Endothelial cell of umbilical vein (primary cell): ENCODE measurements around the gene MAT2A. TPM values are rescaled to one million over a fixed set of nuclear protein-coding genes. Genes with fewer than 3 reads are reported as not detected.

Experiments used
- BruUV-seq: library from RNA; stranded (reverse); fragments of 400-500 nt; replicated peaks from 2 replicates; lab custom pipeline; 2021; lab: Mats Ljungman, UMichigan
- CTCF ChIA-PET: fragments of 300-600, 350-600 bp; sonication (Branson Sonifier 250); formaldehyde crosslinking; loops from one replicate; lab custom pipeline; 2021; ENCODE audit warnings: antibody characterized with exemption, inconsistent platforms; lab: Charles Lee
- POLR2A ChIA-PET: fragments of 300-600, 350-600 bp; sonication (Branson Sonifier 250); formaldehyde crosslinking; loops from one replicate; lab custom pipeline; 2021; ENCODE audit warnings: antibody characterized with exemption, inconsistent platforms; lab: Charles Lee
- DNase-seq: peaks from one replicate; pipeline ENCODE4 v3.0.0-alpha.2; 2011; ENCODE audit warnings: low read depth, low spot score
- FAIRE-seq: peaks from 2 replicates; lab custom pipeline; 2011; peaks lifted over from hg19 to GRCh38; lab: Jason Lieb, UNC
- H2AFZ ChIP-seq: 2 replicates; pipeline ENCODE4 v1.6.0; 2012; ENCODE audit warnings: low read depth, low read length, control low read depth, inconsistent platforms
- H3K27ac ChIP-seq: 2 replicates; pipeline ENCODE4 v1.5.1; 2011; ENCODE audit warnings: low read depth, mild to moderate bottlenecking, control low read depth, low read length, moderate library complexity; ENCODE audit not compliant: insufficient read depth
- H3K27me3 ChIP-seq, 2 experiments: 2 replicates each; pipeline versions ENCODE4 v1.6.0 to v1.6.1; 2011; ENCODE audit warnings: low read length in 2 of 2, mixed read lengths in 1 of 2; ENCODE audit not compliant: control insufficient read depth in 2 of 2, insufficient read depth in 2 of 2
- H3K36me3 ChIP-seq, 2 experiments: 2 replicates in 1 of 2; 3 replicates in 1 of 2; pipeline ENCODE4 v1.5.1; 2011; ENCODE audit warnings: low read length in 2 of 2, mild to moderate bottlenecking in 1 of 2, moderate library complexity in 1 of 2; ENCODE audit not compliant: control insufficient read depth in 2 of 2, insufficient read depth in 2 of 2; ENCODE audit errors: extremely low read depth in 1 of 2
- H3K4me1 ChIP-seq: 3 replicates; pipeline ENCODE4 v1.5.1; 2011; ENCODE audit warnings: mild to moderate bottlenecking, low read length; ENCODE audit not compliant: control insufficient read depth, insufficient read depth; ENCODE audit errors: extremely low read depth
- H3K4me2 ChIP-seq: 2 replicates; pipeline ENCODE4 v1.6.1; 2011; ENCODE audit warnings: low read length, control low read depth, mixed read lengths; ENCODE audit not compliant: insufficient read depth
- H3K4me3 ChIP-seq, 3 experiments: fragments of 200-600 bp in 1 of 3; sonication (generic), shearing (Covaris generic) in 1 of 3; replicated peaks in 1 of 3; 2 replicates each; pipeline ENCODE4 v1.5.1; 2011 to 2016; ENCODE audit warnings: control low read depth in 3 of 3, low read length in 3 of 3, mild to moderate bottlenecking in 2 of 3, inconsistent platforms in 1 of 3, low read depth in 1 of 3, moderate library complexity in 1 of 3; ENCODE audit not compliant: insufficient read depth in 1 of 3
- H3K79me2 ChIP-seq: 2 replicates; pipeline ENCODE4 v1.6.0; 2012; ENCODE audit warnings: low read length, inconsistent platforms; ENCODE audit not compliant: control insufficient read depth, insufficient read depth
- H3K9ac ChIP-seq: replicated peaks from 2 replicates; pipeline ENCODE3; 2011; ENCODE audit warnings: low read length, control low read depth; ENCODE audit not compliant: insufficient read depth; ENCODE audit errors: extremely low read depth
- H3K9me1 ChIP-seq: replicated peaks from 3 replicates; pipeline ENCODE4 v1.6.0; 2011; ENCODE audit warnings: mild to moderate bottlenecking, low read length; ENCODE audit not compliant: control insufficient read depth, insufficient read depth; ENCODE audit errors: extremely low read depth
- H3K9me3 ChIP-seq: replicated peaks from 2 replicates; pipeline ENCODE4 v1.5.1; 2012; ENCODE audit warnings: low read length, inconsistent platforms; ENCODE audit not compliant: control insufficient read depth, insufficient read depth
- H4K20me1 ChIP-seq: replicated peaks from 2 replicates; pipeline ENCODE3; 2011; ENCODE audit warnings: mild to moderate bottlenecking, low read length; ENCODE audit not compliant: control insufficient read depth, insufficient read depth; ENCODE audit errors: extremely low read depth
- CTCF ChIP-seq, 2 donors: IDR thresholded peaks; 1 replicate in 1 of 2; 2 replicates in 1 of 2; pipeline ENCODE4 v1.5.1; 2011; ENCODE audit warnings: low read length in 2 of 2, mild to moderate bottlenecking in 2 of 2, moderate library complexity in 2 of 2, control low read depth in 1 of 2, inconsistent platforms in 1 of 2, low read depth in 1 of 2; ENCODE audit not compliant: insufficient read depth in 1 of 2; ENCODE audit errors: extremely low read depth in 1 of 2
- EZH2 ChIP-seq: IDR thresholded peaks from 2 replicates; pipeline ENCODE4 v1.6.1; 2012; ENCODE audit warnings: borderline replicate concordance, low read depth, mild to moderate bottlenecking, moderate library complexity, low read length, inconsistent platforms; ENCODE audit not compliant: severe bottlenecking
- FOS ChIP-seq: IDR thresholded peaks from 2 replicates; pipeline ENCODE4 v1.6.1; 2011; ENCODE audit warnings: mild to moderate bottlenecking, low read length, moderate library complexity, borderline replicate concordance; ENCODE audit not compliant: insufficient read depth
- GATA2 ChIP-seq: IDR thresholded peaks from 2 replicates; pipeline ENCODE4 v1.7.0; 2011; ENCODE audit warnings: low read depth, mild to moderate bottlenecking, moderate library complexity, mixed read lengths, low read length; ENCODE audit not compliant: insufficient read length, insufficient read depth
- JUN ChIP-seq: IDR thresholded peaks from 2 replicates; pipeline ENCODE4 v1.6.1; 2011; ENCODE audit warnings: borderline replicate concordance, low read depth; ENCODE audit not compliant: insufficient read length, insufficient read depth
- MAX ChIP-seq: IDR thresholded peaks from 2 replicates; pipeline ENCODE4 v1.6.1; 2011; ENCODE audit not compliant: insufficient read depth, insufficient read length
- MYC ChIP-seq: IDR thresholded peaks from one replicate; pipeline ENCODE4 v1.6.1; 2011; ENCODE audit warnings: mild to moderate bottlenecking, low read depth, low read length
- POLR2A ChIP-seq: IDR thresholded peaks from 2 replicates; pipeline ENCODE4 v1.6.1; 2012; ENCODE audit warnings: low read depth, mild to moderate bottlenecking, control low read depth, low read length
- POLR2AphosphoS5 ChIP-seq: IDR thresholded peaks from 2 replicates; pipeline ENCODE4 v1.6.1; 2012; ENCODE audit warnings: low read depth, mild to moderate bottlenecking, control low read depth, low read length, moderate library complexity; ENCODE audit not compliant: insufficient read depth
- dilution Hi-C: fragments of 300-500 bp; cut with MboI; formaldehyde crosslinking; loops from one replicate; pipeline ENCODE4 v1.15.0; 2019; ENCODE audit warnings: low sequenced_read_pairs; ENCODE audit not compliant: extremely low pct_ligation_motif_present
- intact Hi-C: fragments of 100-400 bp; cut with micrococcal nuclease; formaldehyde crosslinking; loops from one replicate; pipeline ENCODE4 v1.10.0; 2022
- polyA plus RNA-seq, 4 experiments: library from polyadenylated mRNA; depleted of rRNA in 3 of 4; stranded (reverse) in 3 of 4; unstranded in 1 of 4; fragments of >200 nt; gene quantifications; 2 replicates each; pipeline versions ENCODE4 v1.2.1 to v1.2.3, GENCODE V29; 2011 to 2012; ENCODE audit warnings: missing spikeins in 1 of 4
- total RNA-seq: library from RNA; stranded (reverse); gene quantifications from 2 replicates; pipeline ENCODE4 v1.2.3, GENCODE V29; 2021

Gene MAT2A
- total and polyA plus RNA-seq, 2 donors (not counting 3 experiments of a cell fraction or from before 2014, with no cell fraction given) = 172 to 257 TPM

DNA sequence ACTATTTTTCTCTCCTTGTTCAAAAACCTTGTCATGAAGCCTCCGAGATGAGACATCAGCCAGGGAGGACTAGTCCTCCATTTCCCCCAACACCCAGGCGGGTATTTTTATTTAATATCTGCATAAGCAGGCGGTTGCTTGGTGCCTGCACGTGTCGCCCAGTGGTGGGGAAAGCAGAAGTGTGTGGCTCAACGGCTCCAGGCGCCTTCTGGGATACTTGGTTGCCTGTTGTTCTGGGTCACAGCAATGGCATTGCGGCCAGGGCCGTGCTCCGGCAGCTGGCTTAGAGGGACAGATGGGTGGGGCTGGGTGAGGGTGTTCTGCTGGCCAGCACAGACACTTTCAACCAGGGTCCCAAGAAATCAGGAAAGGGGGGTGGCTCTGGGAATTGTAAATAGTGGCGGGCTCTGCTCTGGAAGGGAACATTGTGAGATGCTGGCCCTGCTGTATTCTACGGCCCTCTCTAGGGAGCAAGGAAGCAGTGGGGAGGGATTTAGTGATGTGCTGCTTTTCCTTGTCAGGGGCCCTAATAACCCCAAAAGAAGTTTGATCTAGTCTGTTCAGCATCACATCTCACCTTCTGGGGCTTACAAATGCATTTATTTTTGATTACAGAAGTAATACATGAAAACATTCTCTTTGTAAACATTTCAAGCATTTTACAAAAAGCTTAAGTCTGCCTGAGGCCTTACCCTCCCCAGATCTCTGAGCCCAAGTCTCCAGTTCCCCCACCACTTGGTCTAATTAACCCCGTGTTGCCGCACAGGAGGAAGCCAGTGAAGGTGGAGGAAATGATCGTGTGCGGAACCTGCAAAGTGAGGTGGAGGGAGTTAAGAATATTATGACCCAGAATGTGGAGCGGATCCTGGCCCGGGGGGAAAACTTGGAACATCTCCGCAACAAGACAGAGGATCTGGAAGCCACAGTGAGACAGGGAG is 39.5 kb downstream of the MAT2A start:
- H3K9me1 ChIP-seq = no peaks in the 10 kb centered on the region
- peaks cover 22% of the 10 kb centered on the region for H3K4me1 ChIP-seq
- BruUV-seq = no TSS peak
- FAIRE-seq (peak; percentile 70), DNase-seq (no peak)
- no peaks in the 10 kb centered on the region for H4K20me1 ChIP-seq
- H3K9me3 ChIP-seq = no peaks in the 10 kb centered on the region
- H3K27me3 ChIP-seq = no peaks in the 10 kb centered on the region
- no peak overlapping the region for H3K9ac ChIP-seq
- no peaks in the 10 kb centered on the region for H3K36me3 ChIP-seq
- H3K79me2 ChIP-seq = no peaks in the 10 kb centered on the region
- H3K27ac ChIP-seq = no peak overlapping the region
- peak overlapping the region; percentile 53 for H2AFZ ChIP-seq
- H3K4me2 ChIP-seq = peak overlapping the region; percentile 54
- intact Hi-C loops (loop anchor here (1.0 kb wide), 1 partner anchor 7 kb away; no protein-coding TSS in a partner anchor), dilution Hi-C loops (no loop called here)
- TF ChIP-seq EZH2 = no peak
- peak overlapping the region in 1 of 3 experiments; percentile 9 for H3K4me3 ChIP-seq
- POLR2A ChIA-PET = interaction anchor here (1.0 kb wide), 1 partner anchor 40 kb away, joined by 6 read pairs; the partner anchor contains the start of gene MAT2A
- CTCF ChIA-PET = interaction anchor here (1.0 to 2.4 kb wide), 5 partner anchors 9 to 30 kb away, joined by 3 to 5 read pairs (median 5); partner anchors contain the start of gene RNF181

- CTCF ChIA-PET = interaction anchor here (2.4 kb wide), 1 partner anchor 29 kb away, joined by 5 read pairs; no protein-coding TSS in a partner anchor
- no peak overlapping the region for H3K9ac ChIP-seq
- no TSS peak for BruUV-seq
- no peaks in the 10 kb centered on the region for H3K9me1 ChIP-seq
- DNase-seq (no peak), FAIRE-seq (no peak)
- H3K4me1 ChIP-seq = peaks cover 28% of the 10 kb centered on the region
- dilution Hi-C loops = no loop called here
- no peak overlapping the region for H3K27ac ChIP-seq
- H3K4me3 ChIP-seq = no peak overlapping the region
- no peaks in the 10 kb centered on the region for H4K20me1 ChIP-seq
- H2AFZ ChIP-seq = no peak overlapping the region
- no peaks in the 10 kb centered on the region for H3K79me2 ChIP-seq
- no peaks in the 10 kb centered on the region for H3K27me3 ChIP-seq
- TF ChIP-seq POLR2AphosphoS5 = no peak
- TF ChIP-seq CTCF (IDR thresholded peaks at IDR 0.05; ENCODE audit: extremely low read depth in 1 of 2, insufficient read depth in 1 of 2, low read depth in 1 of 2, low read length in 2 of 2) = no peak
- TF ChIP-seq JUN = no peak
- no peak for TF ChIP-seq GATA2
- TF ChIP-seq EZH2 = no peak
- no peak for TF ChIP-seq MAX
- no peak for TF ChIP-seq FOS
- no peak for TF ChIP-seq POLR2A
- TF ChIP-seq MYC = no peak
- no peak overlapping the region for H3K4me2 ChIP-seq
- H3K9me3 ChIP-seq = no peaks in the 10 kb centered on the region
- H3K36me3 ChIP-seq = no peaks in the 10 kb centered on the region
- intact Hi-C loops = loop anchor here (1.0 kb wide), 1 partner anchor 8 kb away; no protein-coding TSS in a partner anchor
- POLR2A ChIA-PET = no interaction called here
These were observed 40.4 kb downstream of the MAT2A start for GRCh38 chr2:85579266-85579935.
